BLaER1 treated with 17β-estradiol and CSF1 and Interleukin-3, amounts not matched to agents 10 nM and 100 nM (cell line): ENCODE results near the gene CHCHD1.
A peak's percentile ranks its signal among the peaks of the same experiment; 100 is the strongest.
"Not testable (repeated sequence)": the region's sequence is repeated elsewhere in the genome, so short reads cannot be mapped to it uniquely, and the experiment has no call there.

ENCODE experiments used
- H3K27ac ChIP-seq, 11 experiments: shearing (Covaris generic); formaldehyde crosslinking; 2 replicates each; pipeline ENCODE4 v1.8.1; 2022
- H3K27me3 ChIP-seq, 11 experiments: shearing (Covaris generic); formaldehyde crosslinking; 2 replicates each; pipeline ENCODE4 v1.8.1; 2022
- H3K36me3 ChIP-seq, 11 experiments: shearing (Covaris generic); formaldehyde crosslinking; 2 replicates each; pipeline ENCODE4 v1.8.1; 2022
- H3K4me1 ChIP-seq, 10 experiments: shearing (Covaris generic); formaldehyde crosslinking; 2 replicates each; pipeline ENCODE4 v1.8.1; 2022
- H3K4me2 ChIP-seq, 11 experiments: shearing (Covaris generic); formaldehyde crosslinking; 2 replicates each; pipeline ENCODE4 v1.8.1; 2022
- H3K4me3 ChIP-seq, 10 experiments: shearing (Covaris generic); formaldehyde crosslinking; 2 replicates each; pipeline ENCODE4 v1.8.1; 2022
- H3K9ac ChIP-seq, 11 experiments: shearing (Covaris generic); formaldehyde crosslinking; 2 replicates each; pipeline ENCODE4 v1.8.1; 2022
- H3K9me3 ChIP-seq, 11 experiments: shearing (Covaris generic); formaldehyde crosslinking; replicated peaks in 1 of 11; 2 replicates each; pipeline ENCODE4 v1.8.1; 2022
- H4K20me1 ChIP-seq, 11 experiments: shearing (Covaris generic); formaldehyde crosslinking; 2 replicates each; pipeline ENCODE4 v1.8.1; 2022
- Cebpa-rat ChIP-seq, 11 experiments: shearing (Covaris generic); IDR thresholded peaks; 2 replicates each; pipeline ENCODE4 v1.8.1; 2022

The CHCHD1 gene

GRCh38 chr10:73827346-73828089, 45.7 kb downstream of the CHCHD1 start:
- TF ChIP-seq Cebpa-rat (IDR thresholded peaks at IDR 0.05) = no peak
- Histone ChIP-seq H3K4me3 (no peak overlapping the region), H3K4me2 (peak overlapping the region in 5 of 11 experiments; percentile 14 to 58 (median 22); a peak in 6 of 22 replicates), H3K27me3 (no peaks in the 10 kb centered on the region), H3K4me1 (peaks cover 0 to 9% (median 7%) of the 10 kb centered on the region in 10 experiments; a peak in 12 of 20 replicates), H3K9ac (no peak overlapping the region), H3K36me3 (peaks cover 14 to 61% (median 38%) of the 10 kb centered on the region in 11 experiments), H4K20me1 (0 out of 22 replicates have a peak, but pooled peaks cover 0 to 13% (median 0%) of the 10 kb centered on the region in 11 experiments), H3K27ac (peak overlapping the region in 1 of 11 experiments; percentile 7; a peak in 1 of 22 replicates), H3K9me3 (no peaks in the 10 kb centered on the region)

- no peak for TF ChIP-seq Cebpa-rat (IDR thresholded peaks at IDR 0.05)
- Histone ChIP-seq H3K27ac (no peak overlapping the region), H3K9ac (no peak overlapping the region), H3K4me1 (peaks cover 0 to 9% (median 7%) of the 10 kb centered on the region in 10 experiments; a peak in 12 of 20 replicates), H3K4me3 (no peak overlapping the region), H3K9me3 (no peaks in the 10 kb centered on the region), H3K27me3 (no peaks in the 10 kb centered on the region), H3K4me2 (peak overlapping the region in 2 of 11 experiments; percentile 22 to 24; a peak in 1 of 22 replicates), H3K36me3 (peaks cover 14 to 58% (median 35%) of the 10 kb centered on the region in 11 experiments), H4K20me1 (0 out of 22 replicates have a peak, but pooled peaks cover 0 to 13% (median 0%) of the 10 kb centered on the region in 11 experiments)
Observed at GRCh38 chr10:73828161-73828560, 46.3 kb downstream of the CHCHD1 start.

DNA sequence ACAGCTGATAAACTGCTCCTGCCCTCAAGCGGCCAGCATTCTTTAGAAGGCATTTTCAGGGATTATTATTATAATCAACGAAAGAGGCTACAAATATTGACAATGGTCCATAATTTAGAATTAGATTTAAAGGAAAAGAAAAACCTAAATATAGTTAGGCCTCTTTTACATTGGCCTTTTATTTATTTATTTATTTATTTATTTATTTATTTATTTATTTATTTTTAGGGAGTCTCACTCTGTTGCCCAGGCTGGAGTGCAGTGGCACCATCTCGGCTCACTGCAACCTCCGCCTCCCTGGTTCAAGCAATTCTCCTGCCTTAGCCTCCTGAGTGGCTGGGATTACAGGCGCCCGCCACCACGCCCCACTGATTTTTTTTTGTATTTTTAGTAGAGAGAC, 47.2 kb downstream of the CHCHD1 start:
- not testable (repeated sequence) for H3K4me3 ChIP-seq, H4K20me1 ChIP-seq, H3K4me1 ChIP-seq, H3K27me3 ChIP-seq, H3K4me2 ChIP-seq, H3K9me3 ChIP-seq, H3K9ac ChIP-seq, H3K27ac ChIP-seq
- H3K36me3 ChIP-seq = peaks cover 12 to 48% (median 26%) of the 10 kb centered on the region in 11 experiments; a peak in 20 of 22 replicates
